Pulmonary artery endothelial cell (primary cell): ENCODE measurements around the gene ISCA2. TPM values are rescaled to one million over a fixed set of nuclear protein-coding genes. Genes with fewer than 3 reads are reported as not detected.
A peak's percentile ranks its signal among the peaks of the same experiment; 100 is the strongest.

ENCODE experiments used
- DNase-seq: peaks from one replicate; pipeline ENCODE4 v3.0.0-alpha.2; 2011; ENCODE audit warnings: low read depth, low spot score
- total RNA-seq: library from RNA; depleted of rRNA; stranded (reverse); fragments of >200 nt; gene quantifications from 2 replicates; pipeline ENCODE4 v1.2.3, GENCODE V29; 2014

ISCA2 gene
- total RNA-seq, 1 donor from 2014 or later, result 12.0 TPM

- DNase-seq, result no peak
These were observed 11.0 kb upstream of the ISCA2 start for GRCh38 chr14:74482571-74482970.

- DNase-seq, result no peak
These were observed 10.2 kb upstream of the ISCA2 start for GRCh38 chr14:74483321-74483720.

DNA sequence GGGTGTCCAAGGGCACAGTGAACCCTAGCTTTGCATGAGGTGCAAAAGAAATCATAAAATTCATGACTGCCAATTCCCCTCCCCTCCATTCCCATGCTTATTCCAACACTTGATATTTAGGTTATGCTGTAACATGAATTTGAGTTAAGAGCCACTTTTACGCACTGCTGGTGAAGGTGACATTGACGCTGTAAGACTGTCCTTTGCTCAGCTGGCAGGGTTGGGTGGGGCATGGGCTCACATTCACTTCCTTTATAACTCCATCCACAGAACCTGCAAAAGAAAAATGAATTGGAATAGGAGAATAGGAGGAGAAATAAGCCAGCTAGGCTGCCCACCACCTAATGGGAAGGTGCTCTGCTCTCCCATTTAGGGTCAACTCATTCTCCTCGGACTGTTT lies 7.4 kb upstream of the ISCA2 start:
- no peak for DNase-seq

DNA sequence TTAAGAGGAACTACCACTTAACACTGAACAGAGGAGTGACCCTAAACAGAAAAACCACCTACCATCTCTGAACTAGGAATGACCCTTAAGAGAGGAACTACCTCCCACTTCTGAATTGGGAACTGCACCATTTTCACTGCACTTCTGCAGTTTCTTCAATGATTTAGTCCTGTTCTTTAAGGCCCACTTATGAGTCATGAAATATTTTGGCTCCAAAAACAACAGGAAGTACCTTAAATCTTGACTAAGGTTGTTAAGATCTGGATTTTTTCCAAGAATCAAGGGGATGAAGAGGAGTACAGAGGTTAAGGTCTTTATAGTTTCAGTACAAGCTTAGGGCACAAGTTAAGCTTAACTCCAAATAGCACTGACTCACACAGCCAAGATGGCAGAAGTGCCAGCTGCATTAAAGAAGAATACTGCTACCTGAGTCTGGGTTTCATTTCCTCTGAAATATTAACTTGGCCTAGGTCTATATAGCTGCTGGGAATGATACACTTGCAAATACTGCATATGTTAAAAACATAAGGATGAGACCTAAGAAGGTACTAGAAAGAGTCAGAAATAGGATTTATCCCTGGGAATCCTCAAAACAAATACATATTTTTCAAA lies 4.7 kb upstream of the ISCA2 start:
- peak; percentile 36 for DNase-seq

- DNase-seq, result no peak
These were observed 3.1 kb upstream of the ISCA2 start for GRCh38 chr14:74490486-74490885.

- no peak for DNase-seq
These were observed 1.4 kb upstream of the ISCA2 start for GRCh38 chr14:74491956-74492775.

- no peak for DNase-seq
These were observed 706 bp upstream of the ISCA2 start, which contains the start of gene NPC2 for GRCh38 chr14:74492776-74493342. Gene NPC2 (minus strand): TSS chr14:74493305. CDS start chr14:74493274, 31 bp downstream.

DNA sequence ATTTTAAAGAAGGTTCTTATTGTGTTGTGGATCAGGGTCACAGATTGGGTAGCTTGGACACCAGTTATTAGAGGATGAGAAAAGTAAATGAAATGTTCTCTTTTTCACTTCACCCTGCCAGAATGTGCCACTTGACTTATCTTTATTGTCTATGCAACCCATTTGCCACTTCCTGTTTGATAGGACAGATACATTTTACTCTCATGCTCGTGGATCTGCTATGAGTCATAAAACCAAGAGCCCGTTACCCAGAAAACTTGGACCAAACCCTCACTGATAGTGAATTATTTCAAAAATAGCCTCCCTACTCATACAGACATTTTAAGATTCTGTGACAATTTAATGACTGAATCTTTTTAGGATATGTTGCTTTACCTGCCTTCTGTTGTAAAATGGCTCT lies 1.8 kb downstream of the ISCA2 start:
- no peak for DNase-seq

- no peak for DNase-seq
These were observed 7.0 kb downstream of the ISCA2 start for GRCh38 chr14:74500417-74501134.

DNA sequence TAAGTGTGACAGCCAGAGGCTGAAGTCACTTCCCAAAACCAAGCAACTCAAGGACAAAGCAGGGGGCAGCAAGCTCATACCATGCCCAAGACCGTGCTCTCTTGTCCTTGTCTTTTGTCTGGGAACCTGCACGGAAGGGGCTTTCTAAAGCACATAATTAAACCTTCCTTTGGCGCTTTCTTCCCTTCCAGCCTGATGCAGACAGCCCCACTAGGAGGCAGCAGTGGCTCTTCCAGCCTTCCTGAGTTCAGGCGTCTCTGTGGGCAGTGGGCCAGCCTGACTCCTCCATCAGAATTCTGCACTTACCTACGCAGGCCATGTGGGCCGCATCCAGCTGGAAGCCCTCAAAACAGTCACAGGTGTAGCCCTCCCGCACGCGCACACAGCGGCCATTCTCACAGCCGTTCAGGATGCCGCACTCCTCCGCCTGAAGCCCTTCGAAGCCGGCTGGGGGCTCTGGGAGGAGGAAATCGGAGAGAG lies 7.6 kb downstream of the ISCA2 start:
- DNase-seq, result peak; percentile 17

GRCh38 chr14:74501691-74502090 lies 8.1 kb downstream of the ISCA2 start:
- DNase-seq, result no peak

GRCh38 chr14:74502236-74503019 lies 8.9 kb downstream of the ISCA2 start:
- no peak for DNase-seq

DNA sequence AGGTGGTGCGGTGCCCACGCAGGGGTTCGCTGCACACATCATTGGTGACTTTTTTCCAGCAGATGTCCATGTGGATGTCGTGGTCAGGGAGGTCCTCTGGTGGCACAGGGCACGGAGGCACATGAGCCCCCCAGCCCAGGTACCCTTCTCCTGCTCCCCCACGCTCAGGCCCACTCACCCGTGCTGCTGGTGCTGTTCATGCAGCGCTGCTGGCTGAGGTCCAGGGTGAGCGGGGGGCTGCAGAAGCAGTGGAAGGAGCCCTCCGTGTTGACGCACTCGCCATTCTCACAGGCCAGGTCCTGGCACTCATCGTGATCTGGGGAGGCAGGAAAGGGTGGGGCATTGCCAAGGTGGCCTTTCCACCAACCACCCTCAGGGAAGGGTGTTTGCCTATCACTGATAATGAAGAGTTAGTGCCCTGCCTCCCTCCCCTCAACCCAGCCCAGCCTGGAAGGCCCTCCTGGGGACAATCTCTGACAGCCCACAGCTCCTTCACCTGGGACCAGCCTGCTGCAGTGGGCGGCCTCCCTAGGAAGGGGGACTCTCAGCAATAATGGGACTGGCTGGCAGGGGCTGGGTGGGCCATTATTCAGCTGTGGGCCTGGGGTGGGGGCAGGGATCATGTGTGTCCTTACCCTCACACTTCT lies 9.8 kb downstream of the ISCA2 start:
- no peak for DNase-seq

GRCh38 chr14:74503938-74504335 lies 10.4 kb downstream of the ISCA2 start:
- DNase-seq, result no peak

DNA sequence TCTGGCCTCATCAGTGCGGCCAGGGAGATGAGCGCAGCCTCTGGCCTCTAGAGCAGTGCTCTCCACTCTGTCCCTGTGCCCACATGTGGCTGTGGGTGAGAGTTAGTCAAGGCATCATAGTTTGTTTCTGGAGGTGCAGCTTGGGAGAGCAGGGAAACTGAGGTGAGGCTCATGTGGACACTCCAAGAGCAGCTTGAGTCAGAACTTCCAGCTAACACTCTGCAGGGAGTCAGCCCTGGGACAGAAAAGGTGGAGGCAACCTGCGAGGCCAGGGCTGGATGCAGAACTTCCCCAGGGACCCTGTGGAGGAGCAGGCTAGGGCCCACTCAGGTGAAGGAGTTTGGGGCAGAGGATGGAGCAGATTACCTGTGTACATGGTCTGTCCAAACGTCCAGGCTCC lies 10.8 kb downstream of the ISCA2 start:
- no peak for DNase-seq

DNA sequence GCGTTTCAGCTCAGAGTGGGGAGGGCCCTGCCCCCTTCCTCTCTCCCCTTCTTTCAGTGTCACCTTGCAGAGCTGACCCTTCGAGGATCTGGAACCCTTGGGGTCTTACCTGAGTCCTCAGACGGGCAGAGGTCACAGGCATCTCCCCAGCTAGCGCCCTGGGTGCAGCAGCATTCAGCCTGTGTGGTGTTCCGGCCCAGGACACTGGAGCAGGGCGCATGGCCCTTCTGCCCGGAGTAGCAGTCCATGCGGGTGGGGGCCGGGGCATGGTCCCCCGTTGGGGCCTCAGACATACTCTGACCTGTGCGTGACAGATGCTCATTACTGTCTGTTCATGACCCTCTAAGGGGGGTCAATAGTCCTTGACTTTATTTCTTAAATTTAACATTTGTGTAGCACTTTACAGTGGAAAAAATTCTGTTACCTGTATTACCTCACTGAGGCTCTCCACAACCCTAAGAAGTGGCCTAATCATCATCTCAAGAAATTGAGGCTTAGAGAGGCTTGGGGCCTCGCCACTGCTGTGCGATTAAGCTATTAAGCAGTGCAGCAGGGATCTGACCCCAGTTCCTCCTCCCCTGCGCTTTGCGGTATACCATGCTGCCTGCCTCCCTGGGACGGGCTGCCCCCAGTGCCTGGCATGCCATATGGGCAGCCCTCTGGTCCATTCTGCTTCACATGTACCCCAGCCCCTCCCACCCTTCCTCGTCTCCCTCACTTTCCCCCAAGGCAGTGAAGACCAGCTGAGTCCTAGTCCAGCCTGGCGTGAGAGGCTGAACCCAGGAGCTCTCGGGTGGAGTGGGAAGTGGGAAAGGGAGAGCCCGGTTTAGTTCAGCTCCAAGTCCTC lies 11.5 kb downstream of the ISCA2 start:
- DNase-seq, result no peak

GRCh38 chr14:74505831-74506230 lies 12.3 kb downstream of the ISCA2 start:
- no peak for DNase-seq

DNA sequence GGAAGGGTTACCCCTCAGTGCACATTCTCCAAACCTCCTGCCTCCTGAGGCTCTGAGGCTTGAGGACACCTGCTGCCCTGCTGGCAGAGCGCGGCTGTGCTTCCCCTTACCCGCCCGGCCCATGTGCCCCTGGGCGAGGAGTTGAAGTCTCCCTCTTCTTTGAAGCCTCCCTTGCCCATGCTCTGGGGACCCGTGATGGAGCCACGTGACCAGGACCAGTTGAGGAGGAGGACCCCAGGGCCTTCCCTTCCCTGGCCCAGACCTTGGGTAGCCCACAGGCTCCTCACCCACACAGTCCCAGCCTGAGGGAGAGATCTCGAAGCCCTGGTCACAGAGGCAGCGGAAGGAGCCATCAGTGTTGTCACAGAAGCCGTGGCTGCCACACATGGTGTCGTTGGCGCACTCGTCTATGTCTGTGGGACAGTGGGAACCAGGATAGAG lies 12.9 kb downstream of the ISCA2 start:
- no peak for DNase-seq

DNA sequence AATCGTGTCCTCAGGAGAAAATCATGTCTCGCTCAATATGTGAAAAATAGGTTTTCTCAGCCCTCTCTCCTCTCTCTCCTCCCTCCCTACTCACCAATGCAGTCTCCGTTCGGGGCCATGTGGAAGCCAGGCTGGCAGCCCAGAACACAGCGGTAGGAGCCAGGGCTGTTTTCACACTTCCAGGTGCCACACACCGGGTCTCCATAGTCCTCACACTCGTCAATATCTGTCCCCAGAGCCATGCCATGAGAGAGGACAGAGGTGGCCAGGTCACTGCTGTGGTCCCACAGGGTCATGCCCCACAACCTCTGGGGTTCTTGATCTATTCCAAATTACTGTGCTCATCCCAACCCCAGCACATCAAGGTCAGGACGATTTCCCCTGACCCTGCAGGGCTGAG lies 13.5 kb downstream of the ISCA2 start:
- no peak for DNase-seq

DNA sequence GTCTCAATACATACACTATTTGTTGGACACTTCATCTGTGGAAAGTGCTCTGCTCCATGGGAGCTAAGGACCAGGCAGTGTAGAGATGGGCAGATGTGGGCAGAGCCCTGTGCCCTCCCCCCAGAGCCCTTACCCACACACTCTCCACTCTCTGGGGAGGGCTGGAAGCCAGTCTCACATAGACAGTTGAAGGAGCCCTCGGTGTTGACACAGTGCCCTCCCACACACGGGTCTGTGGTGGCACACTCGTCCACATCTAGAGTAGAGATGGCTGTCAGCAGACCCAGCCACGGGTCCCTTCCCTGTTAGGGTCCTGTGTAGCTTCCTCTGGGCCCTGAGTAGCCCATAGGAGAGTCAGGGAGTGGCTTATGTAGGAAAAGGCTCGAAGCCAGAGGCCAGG lies 14.3 kb downstream of the ISCA2 start:
- no peak for DNase-seq
